ENCODE data around the gene OR5AP2.
"Not testable (repeated sequence)": the region's sequence is repeated elsewhere in the genome, so short reads cannot be mapped to it uniquely, and the experiment has no call there.

GRCh38 chr11:56592088-56592717 lies 50.0 kb downstream of the OR5AP2 start:
- not testable (repeated sequence) for TF ChIP-seq ZNF274 (IDR thresholded peaks at IDR 0.05; ENCODE audit: low read depth, low read length); YY1 (IDR thresholded peaks at IDR 0.05; ENCODE audit: insufficient read depth, insufficient read length)

All from NT2/D1 (cell line).